Gastrocnemius medialis (tissue), 4 donors: ENCODE data around the gene CLMP.

Experiments
- POLR2A ChIP-seq, 2 donors: fragments of 450-650 bp; IDR thresholded peaks; one replicate each; pipeline ENCODE4 v1.6.1; 2017; ENCODE audit warnings: antibody characterized with exemption in 2 of 2, mild to moderate bottlenecking in 2 of 2, moderate library complexity in 2 of 2
- TF ChIP-seq, protein P1 (sequence below), 5 experiments: fragments of 450-650 bp in 3 of 5; fragments of 200-600 bp in 2 of 5; sonication (generic) in 2 of 5; IDR thresholded peaks in 4 of 5; conservative IDR thresholded peaks in 1 of 5; 1 replicate in 4 of 5; 2 replicates in 1 of 5; pipeline ENCODE4 v1.5.1; 2016 to 2019; ENCODE audit warnings: antibody characterized with exemption in 5 of 5, mild to moderate bottlenecking in 3 of 5, moderate library complexity in 3 of 5

DNA sequence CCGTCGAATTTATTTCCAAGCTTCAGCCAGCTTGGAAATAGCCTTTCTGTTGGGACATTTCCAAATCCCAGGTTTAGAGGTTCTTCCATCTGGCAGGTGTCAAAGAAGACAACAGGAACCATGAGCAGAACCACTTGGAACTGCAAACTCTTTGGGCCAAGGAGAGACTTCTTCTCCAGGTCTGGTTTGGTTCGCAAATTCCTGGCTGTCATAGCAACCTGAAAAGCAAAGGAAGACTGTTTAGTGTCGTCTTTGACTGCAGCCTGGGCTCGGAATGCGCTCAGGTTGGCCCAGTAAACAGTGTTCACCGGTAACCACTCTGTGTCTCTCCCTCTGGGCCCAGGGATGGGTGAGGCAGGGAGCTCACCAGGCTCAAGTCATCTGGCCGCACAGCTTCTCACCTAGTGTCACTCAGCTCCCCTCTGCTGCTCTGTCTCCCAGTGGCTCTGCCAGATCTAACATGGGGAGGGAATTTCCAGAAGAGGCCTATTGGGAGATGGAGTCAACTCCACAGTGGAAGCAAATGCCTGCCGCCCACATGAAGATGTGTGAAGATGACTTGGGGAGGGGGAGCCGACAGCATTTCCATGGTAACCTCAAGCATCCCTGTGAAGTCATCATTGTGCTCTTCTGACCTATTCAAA, 11.9 kb upstream of the CLMP start:
- TF ChIP-seq, protein P1, sequence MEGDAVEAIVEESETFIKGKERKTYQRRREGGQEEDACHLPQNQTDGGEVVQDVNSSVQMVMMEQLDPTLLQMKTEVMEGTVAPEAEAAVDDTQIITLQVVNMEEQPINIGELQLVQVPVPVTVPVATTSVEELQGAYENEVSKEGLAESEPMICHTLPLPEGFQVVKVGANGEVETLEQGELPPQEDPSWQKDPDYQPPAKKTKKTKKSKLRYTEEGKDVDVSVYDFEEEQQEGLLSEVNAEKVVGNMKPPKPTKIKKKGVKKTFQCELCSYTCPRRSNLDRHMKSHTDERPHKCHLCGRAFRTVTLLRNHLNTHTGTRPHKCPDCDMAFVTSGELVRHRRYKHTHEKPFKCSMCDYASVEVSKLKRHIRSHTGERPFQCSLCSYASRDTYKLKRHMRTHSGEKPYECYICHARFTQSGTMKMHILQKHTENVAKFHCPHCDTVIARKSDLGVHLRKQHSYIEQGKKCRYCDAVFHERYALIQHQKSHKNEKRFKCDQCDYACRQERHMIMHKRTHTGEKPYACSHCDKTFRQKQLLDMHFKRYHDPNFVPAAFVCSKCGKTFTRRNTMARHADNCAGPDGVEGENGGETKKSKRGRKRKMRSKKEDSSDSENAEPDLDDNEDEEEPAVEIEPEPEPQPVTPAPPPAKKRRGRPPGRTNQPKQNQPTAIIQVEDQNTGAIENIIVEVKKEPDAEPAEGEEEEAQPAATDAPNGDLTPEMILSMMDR (IDR thresholded peaks at IDR 0.05 in 4 of 5, conservative IDR thresholded peaks at IDR 0.05 in 1 of 5): no peak
- TF ChIP-seq POLR2A (IDR thresholded peaks at IDR 0.05): no peak
